ENCODE data around the gene PLCB1.

PLCB1 gene

DNA sequence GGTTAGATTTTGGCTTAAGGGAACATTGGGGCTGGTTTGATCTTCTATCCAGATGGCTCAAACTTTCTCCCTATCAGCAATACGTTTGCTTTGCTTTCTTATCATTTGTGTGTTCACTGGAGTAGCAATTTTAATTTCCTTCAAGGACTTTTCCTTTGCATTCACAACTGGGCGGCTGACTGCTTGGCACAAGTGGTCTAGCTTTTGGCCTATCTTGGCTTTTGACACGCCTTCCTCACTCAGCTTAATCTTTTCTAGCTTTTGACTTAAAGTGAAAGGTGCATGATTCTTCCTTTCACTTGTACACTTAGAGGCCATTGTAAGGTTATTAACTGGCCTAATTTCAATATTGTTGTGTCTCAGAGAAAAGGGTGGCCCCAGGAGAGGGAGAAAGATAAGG, 254.9 kb downstream of the PLCB1 start:
- H3K9me3 ChIP-seq (ENCODE audit: severe bottlenecking), result no peaks in the 10 kb centered on the region
- no peak for DNase-seq
- no peaks in the 10 kb centered on the region for H3K27me3 ChIP-seq (ENCODE audit: insufficient read depth, low read depth, severe bottlenecking)
- H3K27ac ChIP-seq, result no peak overlapping the region
- H3K36me3 ChIP-seq, result no peaks in the 10 kb centered on the region
- H3K4me3 ChIP-seq (ENCODE audit: low read depth, low read length), result no peak overlapping the region
- TF ChIP-seq, protein P1, sequence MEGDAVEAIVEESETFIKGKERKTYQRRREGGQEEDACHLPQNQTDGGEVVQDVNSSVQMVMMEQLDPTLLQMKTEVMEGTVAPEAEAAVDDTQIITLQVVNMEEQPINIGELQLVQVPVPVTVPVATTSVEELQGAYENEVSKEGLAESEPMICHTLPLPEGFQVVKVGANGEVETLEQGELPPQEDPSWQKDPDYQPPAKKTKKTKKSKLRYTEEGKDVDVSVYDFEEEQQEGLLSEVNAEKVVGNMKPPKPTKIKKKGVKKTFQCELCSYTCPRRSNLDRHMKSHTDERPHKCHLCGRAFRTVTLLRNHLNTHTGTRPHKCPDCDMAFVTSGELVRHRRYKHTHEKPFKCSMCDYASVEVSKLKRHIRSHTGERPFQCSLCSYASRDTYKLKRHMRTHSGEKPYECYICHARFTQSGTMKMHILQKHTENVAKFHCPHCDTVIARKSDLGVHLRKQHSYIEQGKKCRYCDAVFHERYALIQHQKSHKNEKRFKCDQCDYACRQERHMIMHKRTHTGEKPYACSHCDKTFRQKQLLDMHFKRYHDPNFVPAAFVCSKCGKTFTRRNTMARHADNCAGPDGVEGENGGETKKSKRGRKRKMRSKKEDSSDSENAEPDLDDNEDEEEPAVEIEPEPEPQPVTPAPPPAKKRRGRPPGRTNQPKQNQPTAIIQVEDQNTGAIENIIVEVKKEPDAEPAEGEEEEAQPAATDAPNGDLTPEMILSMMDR (IDR thresholded peaks at IDR 0.05; ENCODE audit: low read depth, low read length), result no peak

DNA sequence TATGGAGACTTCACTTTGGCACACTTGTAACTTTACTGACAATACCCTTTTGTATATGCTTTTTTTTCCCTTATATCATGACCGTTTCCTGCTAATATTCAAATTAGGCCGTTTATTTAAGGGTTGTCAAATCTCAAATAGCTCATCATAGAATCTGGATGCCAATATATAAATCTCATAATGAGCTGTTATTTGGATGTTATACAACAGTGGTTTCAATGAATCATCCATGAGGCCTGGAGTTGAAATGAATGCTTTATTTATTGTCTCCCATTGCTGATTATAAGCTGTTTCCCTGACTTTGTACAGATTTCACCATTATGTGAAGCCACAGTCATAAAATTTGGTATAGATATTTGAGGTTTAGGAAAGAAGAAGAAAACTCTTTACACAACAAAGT, 256.1 kb downstream of the PLCB1 start:
- H3K27me3 ChIP-seq (ENCODE audit: insufficient read depth, low read depth, severe bottlenecking), result no peaks in the 10 kb centered on the region
- no peak overlapping the region for H3K27ac ChIP-seq
- no peak overlapping the region for H3K4me3 ChIP-seq (ENCODE audit: low read depth, low read length)
- no peaks in the 10 kb centered on the region for H3K9me3 ChIP-seq (ENCODE audit: severe bottlenecking)
- TF ChIP-seq, protein P1 (IDR thresholded peaks at IDR 0.05; ENCODE audit: low read depth, low read length), result no peak
- no peak for DNase-seq
- H3K36me3 ChIP-seq, result no peaks in the 10 kb centered on the region

DNA sequence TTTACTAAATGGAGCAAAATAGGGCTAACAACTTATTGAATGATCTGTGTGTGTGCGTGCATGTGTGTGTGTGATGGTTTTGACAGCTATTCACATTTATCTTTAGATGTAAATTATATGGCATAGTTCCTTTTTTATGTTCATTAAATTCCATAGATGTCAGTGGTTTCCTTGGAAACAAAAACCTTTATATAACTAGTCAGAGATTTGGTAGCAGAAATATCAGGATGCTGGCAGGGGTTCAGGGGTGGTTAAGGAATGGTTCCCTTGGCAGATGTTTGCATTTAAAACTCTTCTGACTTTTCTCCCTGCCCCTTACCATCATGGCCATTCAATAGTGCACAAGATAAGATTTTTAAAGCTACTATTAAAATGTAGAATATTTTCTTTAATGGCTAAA, 256.6 kb downstream of the PLCB1 start:
- TF ChIP-seq, protein P1 (IDR thresholded peaks at IDR 0.05; ENCODE audit: low read depth, low read length), result no peak
- H3K9me3 ChIP-seq (ENCODE audit: severe bottlenecking), result no peaks in the 10 kb centered on the region
- no peaks in the 10 kb centered on the region for H3K36me3 ChIP-seq
- no peaks in the 10 kb centered on the region for H3K27me3 ChIP-seq (ENCODE audit: insufficient read depth, low read depth, severe bottlenecking)
- H3K4me3 ChIP-seq (ENCODE audit: low read depth, low read length), result no peak overlapping the region
- no peak for DNase-seq
- H3K27ac ChIP-seq, result no peak overlapping the region

DNA sequence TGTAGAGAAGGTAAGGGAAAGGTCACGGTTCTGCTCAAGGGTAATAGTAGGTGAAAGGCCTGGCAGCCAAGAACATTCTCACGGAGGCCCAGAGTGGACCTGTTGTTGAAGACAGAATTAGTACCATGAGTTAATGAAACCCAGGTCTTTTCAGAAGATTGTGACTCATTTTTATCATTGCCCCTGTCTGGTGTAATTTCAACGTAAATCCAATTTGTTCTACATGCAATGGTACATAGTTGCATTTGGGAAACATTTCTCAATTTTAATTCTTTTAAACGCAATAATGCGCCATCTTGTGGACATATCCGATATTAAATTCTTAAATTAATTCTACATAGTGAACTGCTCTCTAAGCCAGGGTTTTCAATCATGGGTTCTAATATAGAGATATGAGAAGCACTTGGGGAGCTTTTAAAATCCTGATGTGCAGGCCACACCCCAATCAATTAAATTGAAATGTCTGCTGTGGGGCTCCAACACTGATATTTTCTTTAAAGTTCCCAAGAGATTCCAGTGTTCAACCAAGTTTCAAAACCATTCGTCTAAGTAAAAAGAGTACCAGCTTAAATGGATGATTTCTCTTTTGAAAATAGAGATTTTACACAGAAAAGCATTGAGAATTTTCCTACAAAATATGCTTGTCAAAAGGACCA, 257.4 kb downstream of the PLCB1 start:
- TF ChIP-seq, protein P1 (IDR thresholded peaks at IDR 0.05; ENCODE audit: low read depth, low read length), result no peak
- no peak overlapping the region for H3K4me3 ChIP-seq (ENCODE audit: low read depth, low read length)
- H3K27ac ChIP-seq, result no peak overlapping the region
- H3K36me3 ChIP-seq, result no peaks in the 10 kb centered on the region
- DNase-seq, result no peak
- H3K9me3 ChIP-seq (ENCODE audit: severe bottlenecking), result no peaks in the 10 kb centered on the region
- no peaks in the 10 kb centered on the region for H3K27me3 ChIP-seq (ENCODE audit: insufficient read depth, low read depth, severe bottlenecking)

DNA sequence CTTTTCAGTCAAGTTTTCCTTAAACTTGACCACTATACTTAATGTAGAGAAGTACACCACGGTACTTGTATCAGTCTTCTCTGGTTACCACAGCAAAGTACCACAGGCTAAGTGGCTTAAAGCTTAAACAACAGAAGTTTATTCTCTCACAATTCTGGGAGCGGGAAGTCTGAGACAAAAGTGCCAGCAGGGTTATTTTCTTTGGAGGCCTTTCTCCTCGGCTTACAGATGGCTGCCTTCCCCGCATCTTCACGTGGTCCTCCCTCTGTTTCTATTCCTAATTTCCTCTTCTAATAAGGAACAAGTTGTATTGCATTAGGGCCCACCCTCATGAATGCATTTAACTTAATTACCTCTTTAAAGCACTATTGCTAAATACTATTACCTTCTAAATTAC, 258.0 kb downstream of the PLCB1 start:
- no peaks in the 10 kb centered on the region for H3K9me3 ChIP-seq (ENCODE audit: severe bottlenecking)
- H3K36me3 ChIP-seq, result no peaks in the 10 kb centered on the region
- DNase-seq, result no peak
- H3K27me3 ChIP-seq (ENCODE audit: insufficient read depth, low read depth, severe bottlenecking), result no peaks in the 10 kb centered on the region
- no peak overlapping the region for H3K27ac ChIP-seq
- no peak overlapping the region for H3K4me3 ChIP-seq (ENCODE audit: low read depth, low read length)
- TF ChIP-seq, protein P1 (IDR thresholded peaks at IDR 0.05; ENCODE audit: low read depth, low read length), result no peak

DNA sequence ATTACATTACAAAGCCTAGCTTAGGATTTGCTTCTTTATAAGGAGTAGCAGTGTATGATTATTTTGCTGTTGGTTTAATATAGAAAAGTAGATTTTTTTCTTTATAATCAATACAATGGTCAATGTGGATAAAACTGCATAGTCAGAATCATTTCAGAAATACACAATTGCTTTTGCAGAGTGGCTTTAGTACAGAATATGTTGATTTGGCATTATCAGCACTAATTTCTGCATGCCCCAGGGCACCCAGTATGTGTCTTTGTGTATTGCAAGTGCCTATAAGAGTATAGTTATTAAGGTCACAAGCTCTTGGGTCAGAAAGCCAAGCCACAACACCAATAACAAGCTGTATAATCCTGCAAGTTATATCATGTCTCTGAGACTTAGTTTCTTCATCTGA, 258.4 kb downstream of the PLCB1 start:
- H3K9me3 ChIP-seq (ENCODE audit: severe bottlenecking), result no peaks in the 10 kb centered on the region
- TF ChIP-seq, protein P1 (IDR thresholded peaks at IDR 0.05; ENCODE audit: low read depth, low read length), result no peak
- no peaks in the 10 kb centered on the region for H3K36me3 ChIP-seq
- H3K4me3 ChIP-seq (ENCODE audit: low read depth, low read length), result no peak overlapping the region
- no peaks in the 10 kb centered on the region for H3K27me3 ChIP-seq (ENCODE audit: insufficient read depth, low read depth, severe bottlenecking)
- DNase-seq, result no peak
- H3K27ac ChIP-seq, result no peak overlapping the region
